Left cardiac atrium (tissue), 4 donors: ENCODE data around the gene MUC3A. TPM values are rescaled to one million over a fixed set of nuclear protein-coding genes. Genes with fewer than 3 reads are reported as not detected.
"Not testable (repeated sequence)": the region's sequence is repeated elsewhere in the genome, so short reads cannot be mapped to it uniquely, and the experiment has no call there.

Experiments
- ATAC-seq, 2 donors: fragments of 200-7000 bp; cut with Tn5 transposase; one replicate each; pipeline ENCODE4 v1.9.1; 2020; ENCODE audit warnings: mild to moderate bottlenecking in 2 of 2, moderate library complexity in 2 of 2
- DNase-seq: peaks from one replicate; pipeline ENCODE4 v3.0.0-alpha.2; 2020
- intact Hi-C, 2 donors: fragments of 100-400 bp; cut with DNase I; formaldehyde crosslinking; loops; one replicate each; pipeline versions ENCODE4 v1.14.1 to v1.15.1; 2022 to 2023
- long read RNA-seq: library from polyadenylated mRNA; unstranded; transcript quantifications from one replicate; pipeline ENCODE4 v2.0.0, GENCODE V29; 2021
- total RNA-seq, 2 donors: library from RNA; stranded (reverse); fragmentation: NEBNext Ultra II Directional; extraction: Animal tissue kit (Norgen Biotek cat#: 25700); gene quantifications; one replicate each; pipeline ENCODE4 v1.2.1, GENCODE V29; 2021
- donor health status: DM: no; HTN: yes; CAD: no.
- donor health status: DM: no; HTN: yes; CAD: no; lungs with severe emphysema.
- donor health status: DM: yes; HTN: yes; CAD: no.
- donor health status: Dilated cardiomyopathy.

The MUC3A gene
- under 1 TPM; 0.35 to 0.76 TPM for total RNA-seq
- long read RNA-seq: 0 reads

GRCh38 chr7:100949227-100949932 is at the start of gene MUC3A:
MUC3A (plus strand) TSS chr7:100949534; CDS start chr7:100949625, 91 bp downstream.
- DNase-seq: no peak
- ATAC-seq: peak; percentile 37 to 38
- intact Hi-C loops: no loop called here

GRCh38 chr7:100900978-100901377 is 48.4 kb upstream of the MUC3A start:
- intact Hi-C loops: no loop called here

GRCh38 chr7:100901921-100902332 is 47.4 kb upstream of the MUC3A start:
- ATAC-seq (no peak), DNase-seq (no peak)
- intact Hi-C loops: no loop called here

More at GRCh38 chr7:100900978-100901377, 48.4 kb upstream of the MUC3A start:
- no peak for DNase-seq
- no peak for ATAC-seq

- no peak for ATAC-seq
- intact Hi-C loops: no loop called here
- no peak for DNase-seq
These were observed 46.7 kb upstream of the MUC3A start for GRCh38 chr7:100902638-100903037.

- ATAC-seq (no peak), DNase-seq (no peak)
- intact Hi-C loops: no loop called here
These were observed 40.8 kb upstream of the MUC3A start for GRCh38 chr7:100908512-100908911.

GRCh38 chr7:100910443-100910842 is 38.9 kb upstream of the MUC3A start:
- intact Hi-C loops, DNase-seq, ATAC-seq: not testable (repeated sequence)

- ATAC-seq (no peak), DNase-seq (no peak)
- intact Hi-C loops: no loop called here
These were observed 37.9 kb upstream of the MUC3A start for GRCh38 chr7:100911484-100911883.

GRCh38 chr7:100914208-100914878 is 35.0 kb upstream of the MUC3A start:
- DNase-seq (no peak), ATAC-seq (no peak)
- intact Hi-C loops: no loop called here

- intact Hi-C loops: no loop called here
- DNase-seq (no peak), ATAC-seq (no peak)
These were observed 34.4 kb upstream of the MUC3A start for GRCh38 chr7:100914879-100915447.

- intact Hi-C loops: not testable (repeated sequence)
These were observed 30.0 kb upstream of the MUC3A start for GRCh38 chr7:100919335-100919734.

GRCh38 chr7:100919779-100920437 is 29.4 kb upstream of the MUC3A start:
- intact Hi-C loops, ATAC-seq, DNase-seq: not testable (repeated sequence)

More at GRCh38 chr7:100919335-100919734, 30.0 kb upstream of the MUC3A start:
- not testable (repeated sequence) for ATAC-seq, DNase-seq

GRCh38 chr7:100921039-100921438 is 28.3 kb upstream of the MUC3A start:
- ATAC-seq (no peak), DNase-seq (no peak)
- intact Hi-C loops: no loop called here

- DNase-seq, ATAC-seq, intact Hi-C loops: not testable (repeated sequence)
These were observed 25.7 kb upstream of the MUC3A start for GRCh38 chr7:100923616-100924015.

- intact Hi-C loops: no loop called here
- DNase-seq: no peak
- ATAC-seq: no peak
These were observed 19.5 kb upstream of the MUC3A start for GRCh38 chr7:100929808-100930174.

- ATAC-seq: no peak
- no peak for DNase-seq
- intact Hi-C loops: no loop called here
These were observed 15.6 kb upstream of the MUC3A start for GRCh38 chr7:100933734-100934133.

- intact Hi-C loops, DNase-seq, ATAC-seq: not testable (repeated sequence)
These were observed 14.0 kb upstream of the MUC3A start for GRCh38 chr7:100935381-100935780.

GRCh38 chr7:100936167-100936566 is 13.2 kb upstream of the MUC3A start:
- ATAC-seq, intact Hi-C loops, DNase-seq: not testable (repeated sequence)

GRCh38 chr7:100942045-100942774 is 7.1 kb upstream of the MUC3A start:
- intact Hi-C loops: no loop called here
- ATAC-seq: no peak
- no peak for DNase-seq

- ATAC-seq: no peak
- no peak for DNase-seq
- intact Hi-C loops: no loop called here
These were observed 5.6 kb upstream of the MUC3A start for GRCh38 chr7:100943693-100944092.
